Spinal cord (tissue), 10 donors: ENCODE measurements around the gene STAB1. TPM values are rescaled to one million over a fixed set of nuclear protein-coding genes. Genes with fewer than 3 reads are reported as not detected.

Experiments used
- DNase-seq, 6 donors: peaks; one replicate each; pipeline versions ENCODE4 v3.0.0 to v3.0.0-alpha.2; 2013 to 2015; ENCODE audit warnings: low spot score in 6 of 6, low read depth in 4 of 6
- H3K27ac ChIP-seq: one replicate; pipeline ENCODE4 v1.5.1; 2013; ENCODE audit warnings: low read depth, low read length, control low read depth
- H3K27me3 ChIP-seq: one replicate; pipeline ENCODE4 v1.6.1; 2013; ENCODE audit warnings: low read length; ENCODE audit not compliant: control insufficient read depth, insufficient read depth
- H3K36me3 ChIP-seq: one replicate; pipeline ENCODE4 v1.6.1; 2013; ENCODE audit warnings: low read length; ENCODE audit not compliant: control insufficient read depth, insufficient read depth
- H3K4me1 ChIP-seq: one replicate; pipeline ENCODE4 v1.6.1; 2013; ENCODE audit warnings: low read length; ENCODE audit not compliant: control insufficient read depth, insufficient read depth
- H3K4me3 ChIP-seq: one replicate; pipeline ENCODE4 v1.5.1; 2013; ENCODE audit warnings: low read depth, low read length, control low read depth
- H3K9me3 ChIP-seq: one replicate; pipeline ENCODE4 v1.6.1; 2013; ENCODE audit warnings: low read length; ENCODE audit not compliant: control insufficient read depth, insufficient read depth
- WGBS: methylation state at CpG from one replicate; pipeline ENCODE4 v1.1.5; 2013; ENCODE audit warnings: missing lambda C conversion rate; ENCODE audit not compliant: insufficient coverage; 5-methylcytosine and 5-hydroxymethylcytosine counted together
- polyA plus RNA-seq, 2 donors: library from polyadenylated mRNA; unstranded; fragments of 120-200 nt; gene quantifications; one replicate each; pipeline ENCODE4 v1.2.1, GENCODE V29; 2013; ENCODE audit not compliant: insufficient read length in 2 of 2
- total RNA-seq, 2 donors: library from RNA; depleted of rRNA in 1 of 2; stranded (reverse); fragments of 120-200 nt in 1 of 2; fragments of >200 nt in 1 of 2; gene quantifications; one replicate each; pipeline versions ENCODE4 v1.2.3 to v1.2.4, GENCODE V29; 2013 to 2014
- donor health status: healthy.

STAB1 gene
- total and polyA plus RNA-seq, 4 donors, result 34.5 to 79.7 (median 38.3) TPM

- no peak for DNase-seq
- Histone ChIP-seq H3K27ac (peak overlapping the region; percentile 80), H3K4me3 (no peak overlapping the region), H3K9me3 (no peaks in the 10 kb centered on the region), H3K36me3 (peaks cover 94% of the 10 kb centered on the region), H3K27me3 (no peaks in the 10 kb centered on the region), H3K4me1 (peaks cover 43% of the 10 kb centered on the region)
- WGBS, result 54% methylated on average over 8 of the region's 10 CpGs
These were observed 10.3 kb upstream of the STAB1 start for GRCh38 chr3:52484680-52485461.

- 95% methylated on average over 31 of the region's 31 CpGs for WGBS
- Histone ChIP-seq H3K27ac (no peak overlapping the region), H3K36me3 (peaks cover 94% of the 10 kb centered on the region), H3K9me3 (no peaks in the 10 kb centered on the region), H3K27me3 (no peaks in the 10 kb centered on the region), H3K4me3 (no peak overlapping the region), H3K4me1 (peaks cover 43% of the 10 kb centered on the region)
- DNase-seq, result no peak
These were observed 7.9 kb upstream of the STAB1 start for GRCh38 chr3:52487050-52487787.

GRCh38 chr3:52487788-52488691, 7.1 kb upstream of the STAB1 start:
- 96% methylated on average over 58 of the region's 59 CpGs for WGBS
- Histone ChIP-seq H3K27ac (no peak overlapping the region), H3K4me3 (no peak overlapping the region), H3K27me3 (no peaks in the 10 kb centered on the region), H3K4me1 (peaks cover 43% of the 10 kb centered on the region), H3K36me3 (peaks cover 94% of the 10 kb centered on the region), H3K9me3 (no peaks in the 10 kb centered on the region)
- no peak for DNase-seq

- no peak overlapping the region for H3K4me3 ChIP-seq
- WGBS, result 87% methylated on average over 3 of the region's 3 CpGs
- no peak overlapping the region for H3K27ac ChIP-seq
- no peak for DNase-seq
- H3K4me1 ChIP-seq, result peaks cover 38% of the 10 kb centered on the region
- peaks cover 94% of the 10 kb centered on the region for H3K36me3 ChIP-seq
- no peaks in the 10 kb centered on the region for H3K27me3 ChIP-seq
- H3K9me3 ChIP-seq, result no peaks in the 10 kb centered on the region
These were observed 6.4 kb upstream of the STAB1 start for GRCh38 chr3:52488746-52489145.

- H3K9me3 ChIP-seq, result no peaks in the 10 kb centered on the region
- peaks cover 100% of the 10 kb centered on the region for H3K36me3 ChIP-seq
- H3K27me3 ChIP-seq, result no peaks in the 10 kb centered on the region
- whole genome bisulfite sequencing, result 96% methylated on average over 18 of the region's 18 CpGs
- H3K4me3 ChIP-seq, result no peak overlapping the region
- no peak overlapping the region for H3K27ac ChIP-seq
- no peak for DNase-seq
- H3K4me1 ChIP-seq, result peaks cover 42% of the 10 kb centered on the region
These were observed 5.7 kb upstream of the STAB1 start for GRCh38 chr3:52489453-52489852.

- H3K4me1 ChIP-seq, result peaks cover 38% of the 10 kb centered on the region
- DNase-seq, result no peak
- H3K4me3 ChIP-seq, result no peak overlapping the region
- no peaks in the 10 kb centered on the region for H3K9me3 ChIP-seq
- WGBS, result 86% methylated on average over 22 of the region's 22 CpGs
- no peaks in the 10 kb centered on the region for H3K27me3 ChIP-seq
- H3K36me3 ChIP-seq, result peaks cover 97% of the 10 kb centered on the region
- H3K27ac ChIP-seq, result no peak overlapping the region
These were observed 4.9 kb upstream of the STAB1 start for GRCh38 chr3:52490035-52490938.

GRCh38 chr3:52490939-52491526, 4.1 kb upstream of the STAB1 start:
- H3K4me1 ChIP-seq, result peaks cover 32% of the 10 kb centered on the region
- H3K27ac ChIP-seq, result no peak overlapping the region
- peaks cover 94% of the 10 kb centered on the region for H3K36me3 ChIP-seq
- no peaks in the 10 kb centered on the region for H3K27me3 ChIP-seq
- WGBS, result 91% methylated on average over 22 of the region's 23 CpGs
- H3K4me3 ChIP-seq, result no peak overlapping the region
- no peak for DNase-seq
- H3K9me3 ChIP-seq, result no peaks in the 10 kb centered on the region

- Histone ChIP-seq H3K27ac (no peak overlapping the region), H3K4me3 (no peak overlapping the region), H3K4me1 (peaks cover 31% of the 10 kb centered on the region), H3K27me3 (no peaks in the 10 kb centered on the region), H3K9me3 (no peaks in the 10 kb centered on the region), H3K36me3 (peaks cover 83% of the 10 kb centered on the region)
- 91% methylated on average over 21 of the region's 21 CpGs for WGBS
- DNase-seq, result no peak
These were observed 3.1 kb upstream of the STAB1 start for GRCh38 chr3:52492059-52492458.
